Type B pancreatic cell (in vitro differentiated cells): ENCODE data around the gene KAZN. TPM values are rescaled to one million over a fixed set of nuclear protein-coding genes. Genes with fewer than 3 reads are reported as not detected.

Source experiments
- DNase-seq: peaks from one replicate; pipeline ENCODE4 v3.0.0; 2021; ENCODE audit warnings: mixed read lengths; ENCODE audit not compliant: unreplicated experiment; ENCODE audit errors: extremely low spot score
- H3K27ac Mint-ChIP-seq: 2 replicates; pipeline ENCODE4 v1.8.0; 2021; ENCODE audit warnings: mild to moderate bottlenecking, mixed read lengths
- H3K27me3 Mint-ChIP-seq: 2 replicates; pipeline ENCODE4 v1.8.0; 2021; ENCODE audit warnings: mixed read lengths
- H3K36me3 Mint-ChIP-seq: 2 replicates; pipeline ENCODE4 v1.8.0; 2021; ENCODE audit warnings: mixed read lengths
- H3K4me1 Mint-ChIP-seq: one replicate; pipeline ENCODE4 v1.8.0; 2021; ENCODE audit warnings: mixed read lengths; ENCODE audit not compliant: unreplicated experiment
- H3K4me3 Mint-ChIP-seq: 2 replicates; pipeline ENCODE4 v1.8.0; 2021; ENCODE audit warnings: mild to moderate bottlenecking, mixed read lengths
- H3K9me3 Mint-ChIP-seq: 2 replicates; pipeline ENCODE4 v1.8.0; 2021; ENCODE audit warnings: mixed read lengths
- CTCF ChIP-seq: fragments of 200-600 bp; sonication (generic); conservative IDR thresholded peaks from 2 replicates; pipeline ENCODE4 v1.5.0; 2021; ENCODE audit warnings: antibody characterized with exemption, mild to moderate bottlenecking
- total RNA-seq: library from RNA; stranded (reverse); gene quantifications from 2 replicates; pipeline ENCODE4 v1.2.1, GENCODE V29; 2021; ENCODE audit warnings: low replicate concordance

KAZN gene
- total RNA-seq, 1 donor from 2014 or later = 33.7 TPM

- H3K27ac Mint-ChIP-seq = peak overlapping the region; percentile 24
- DNase-seq = no peak
- H3K4me3 Mint-ChIP-seq = no peak overlapping the region
- H3K36me3 Mint-ChIP-seq = no peaks in the 10 kb centered on the region
- no peaks in the 10 kb centered on the region for H3K27me3 Mint-ChIP-seq
- TF ChIP-seq CTCF = no peak
- H3K9me3 Mint-ChIP-seq = no peaks in the 10 kb centered on the region
- H3K4me1 Mint-ChIP-seq = peaks cover 11% of the 10 kb centered on the region
Observed at GRCh38 chr1:15116966-15117365, 518.5 kb downstream of the KAZN start.

- Mint-ChIP-seq H3K9me3 (no peaks in the 10 kb centered on the region), H3K4me3 (no peak overlapping the region), H3K27me3 (no peaks in the 10 kb centered on the region), H3K4me1 (peaks cover 4% of the 10 kb centered on the region), H3K27ac (no peak overlapping the region), H3K36me3 (no peaks in the 10 kb centered on the region)
- DNase-seq = no peak
- no peak for TF ChIP-seq CTCF
Observed at GRCh38 chr1:15117671-15118325, 519.3 kb downstream of the KAZN start.

GRCh38 chr1:15118579-15118978, 520.1 kb downstream of the KAZN start:
- DNase-seq = no peak
- TF ChIP-seq CTCF = no peak
- no peaks in the 10 kb centered on the region for H3K36me3 Mint-ChIP-seq

GRCh38 chr1:15120251-15120945, 521.9 kb downstream of the KAZN start:
- peaks cover 2% of the 10 kb centered on the region for H3K27me3 Mint-ChIP-seq
- no peak overlapping the region for H3K27ac Mint-ChIP-seq
- H3K36me3 Mint-ChIP-seq = no peaks in the 10 kb centered on the region
- DNase-seq = no peak
- no peak overlapping the region for H3K4me3 Mint-ChIP-seq
- TF ChIP-seq CTCF = no peak
- H3K9me3 Mint-ChIP-seq = no peaks in the 10 kb centered on the region
- H3K4me1 Mint-ChIP-seq = no peaks in the 10 kb centered on the region

More at GRCh38 chr1:15118579-15118978, 520.1 kb downstream of the KAZN start:
- Mint-ChIP-seq H3K9me3 (no peaks in the 10 kb centered on the region), H3K27me3 (no peaks in the 10 kb centered on the region), H3K4me3 (no peak overlapping the region), H3K27ac (peak overlapping the region; percentile 44), H3K4me1 (no peaks in the 10 kb centered on the region)

GRCh38 chr1:15122331-15122730, 523.8 kb downstream of the KAZN start:
- no peak for TF ChIP-seq CTCF
- H3K4me3 Mint-ChIP-seq = no peak overlapping the region
- peaks cover 2% of the 10 kb centered on the region for H3K27me3 Mint-ChIP-seq
- H3K27ac Mint-ChIP-seq = no peak overlapping the region
- H3K4me1 Mint-ChIP-seq = no peaks in the 10 kb centered on the region
- H3K36me3 Mint-ChIP-seq = no peaks in the 10 kb centered on the region
- no peaks in the 10 kb centered on the region for H3K9me3 Mint-ChIP-seq
- no peak for DNase-seq
